LNCaP clone FGC (cell line): ENCODE measurements around the gene PLPP6.

Experiments
- DNase-seq: peaks from one replicate; pipeline ENCODE4 v3.0.0-alpha.2; 2011; ENCODE audit warnings: low read depth
- H3K4me3 ChIP-seq: 2 replicates; pipeline ENCODE4 v1.5.1; 2011; ENCODE audit warnings: mild to moderate bottlenecking, low read depth, low read length, control low read depth
- TF ChIP-seq, protein P1 (sequence below): IDR thresholded peaks from 2 replicates; pipeline ENCODE4 v1.5.1; 2012; ENCODE audit warnings: mild to moderate bottlenecking; ENCODE audit not compliant: control insufficient read depth, insufficient read depth; ENCODE audit errors: extremely low read depth

The PLPP6 gene

DNA sequence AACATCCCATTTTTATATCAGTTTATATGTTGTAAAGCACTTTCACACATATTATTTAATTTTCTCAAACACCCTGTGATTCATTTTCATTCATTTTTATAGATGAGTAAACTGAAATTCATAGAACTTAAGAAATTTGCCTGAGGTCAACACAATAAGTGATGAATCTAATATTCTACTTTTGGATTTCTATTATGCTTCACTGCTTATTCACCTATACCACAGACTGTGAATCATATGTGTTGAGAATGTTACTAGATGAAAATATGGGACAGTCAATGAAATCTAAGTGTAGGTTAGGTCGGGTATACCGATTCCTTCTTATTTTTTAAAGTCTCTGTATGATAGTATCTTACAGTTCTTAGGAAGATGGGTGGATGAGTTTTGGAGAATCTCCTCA lies 42.0 kb downstream of the PLPP6 start:
- TF ChIP-seq, protein P1, sequence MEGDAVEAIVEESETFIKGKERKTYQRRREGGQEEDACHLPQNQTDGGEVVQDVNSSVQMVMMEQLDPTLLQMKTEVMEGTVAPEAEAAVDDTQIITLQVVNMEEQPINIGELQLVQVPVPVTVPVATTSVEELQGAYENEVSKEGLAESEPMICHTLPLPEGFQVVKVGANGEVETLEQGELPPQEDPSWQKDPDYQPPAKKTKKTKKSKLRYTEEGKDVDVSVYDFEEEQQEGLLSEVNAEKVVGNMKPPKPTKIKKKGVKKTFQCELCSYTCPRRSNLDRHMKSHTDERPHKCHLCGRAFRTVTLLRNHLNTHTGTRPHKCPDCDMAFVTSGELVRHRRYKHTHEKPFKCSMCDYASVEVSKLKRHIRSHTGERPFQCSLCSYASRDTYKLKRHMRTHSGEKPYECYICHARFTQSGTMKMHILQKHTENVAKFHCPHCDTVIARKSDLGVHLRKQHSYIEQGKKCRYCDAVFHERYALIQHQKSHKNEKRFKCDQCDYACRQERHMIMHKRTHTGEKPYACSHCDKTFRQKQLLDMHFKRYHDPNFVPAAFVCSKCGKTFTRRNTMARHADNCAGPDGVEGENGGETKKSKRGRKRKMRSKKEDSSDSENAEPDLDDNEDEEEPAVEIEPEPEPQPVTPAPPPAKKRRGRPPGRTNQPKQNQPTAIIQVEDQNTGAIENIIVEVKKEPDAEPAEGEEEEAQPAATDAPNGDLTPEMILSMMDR: no peak

DNA sequence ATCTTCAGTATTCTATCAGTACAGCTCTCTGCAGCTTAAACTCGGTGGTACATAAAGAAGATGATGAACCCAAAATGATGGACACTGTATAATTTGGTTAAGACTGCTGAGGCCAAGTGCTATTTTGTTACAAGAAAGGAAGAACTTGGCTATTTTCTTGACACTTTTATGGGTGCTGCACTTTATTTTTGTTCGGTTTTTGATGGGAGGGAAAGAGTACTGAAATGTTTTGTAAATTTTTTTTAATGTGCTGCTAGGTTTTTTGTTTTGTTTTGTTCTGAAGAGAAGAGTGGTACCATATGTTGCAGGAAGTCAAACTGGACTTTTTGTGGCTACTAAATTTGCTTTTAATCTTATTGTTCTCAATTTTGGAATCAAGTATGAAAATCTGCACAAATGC lies 43.9 kb downstream of the PLPP6 start:
- TF ChIP-seq, protein P1: no peak
- H3K4me3 ChIP-seq: no peak overlapping the region
- DNase-seq: no peak

More for the DNA sequence above, 42.0 kb downstream of the PLPP6 start:
- H3K4me3 ChIP-seq: no peak overlapping the region
- DNase-seq: no peak

DNA sequence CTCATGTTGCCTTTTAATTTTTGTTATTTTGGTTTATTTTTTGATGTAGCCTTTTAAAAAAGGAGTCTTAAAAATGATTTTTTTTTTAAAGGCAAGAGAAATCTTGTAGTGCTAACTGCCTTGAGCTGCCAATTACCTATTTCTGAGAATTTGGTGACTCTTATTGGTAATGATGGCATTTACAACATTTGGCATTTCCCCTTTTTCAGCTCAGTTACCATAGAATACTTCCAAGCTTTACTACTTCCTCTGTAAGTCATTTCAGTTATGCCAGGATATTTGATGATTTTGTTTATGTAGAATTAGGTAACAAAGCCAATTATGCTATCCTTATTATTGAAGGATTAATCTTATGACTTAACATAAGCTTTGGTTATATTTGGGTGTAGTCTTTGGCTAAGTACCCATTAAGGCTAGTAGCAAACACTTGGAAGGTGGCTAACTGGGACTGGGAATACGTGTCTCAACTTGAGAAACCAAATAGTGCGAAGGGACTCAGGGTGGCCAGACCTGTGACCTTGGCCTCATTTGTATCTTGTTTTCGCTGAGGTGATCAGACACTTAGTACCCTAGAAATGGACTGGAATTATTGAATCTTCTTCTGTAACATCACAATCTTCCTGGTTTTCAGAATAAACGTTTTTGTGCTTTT lies 45.0 kb downstream of the PLPP6 start:
- DNase-seq: no peak
- H3K4me3 ChIP-seq: no peak overlapping the region
- TF ChIP-seq, protein P1: no peak

DNA sequence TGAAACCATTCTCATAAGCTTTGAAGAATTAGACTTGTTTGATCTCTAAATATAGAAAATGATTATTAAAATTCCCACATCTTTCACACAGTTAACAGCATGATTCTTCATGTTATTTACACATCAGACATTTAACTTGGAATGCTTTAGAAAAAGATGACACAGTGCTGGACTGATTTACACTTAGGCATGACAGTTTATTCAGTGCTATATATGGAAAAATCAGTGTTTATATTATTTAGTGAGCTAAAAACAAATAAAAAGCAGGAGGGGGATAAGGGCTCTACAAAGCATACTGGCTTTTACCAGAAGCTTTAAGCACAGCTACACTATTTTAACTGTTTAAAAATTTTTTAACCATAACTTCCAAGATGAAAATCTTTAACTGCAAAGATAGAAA lies 47.3 kb downstream of the PLPP6 start:
- no peak for DNase-seq
- TF ChIP-seq, protein P1: no peak
- H3K4me3 ChIP-seq: no peak overlapping the region

DNA sequence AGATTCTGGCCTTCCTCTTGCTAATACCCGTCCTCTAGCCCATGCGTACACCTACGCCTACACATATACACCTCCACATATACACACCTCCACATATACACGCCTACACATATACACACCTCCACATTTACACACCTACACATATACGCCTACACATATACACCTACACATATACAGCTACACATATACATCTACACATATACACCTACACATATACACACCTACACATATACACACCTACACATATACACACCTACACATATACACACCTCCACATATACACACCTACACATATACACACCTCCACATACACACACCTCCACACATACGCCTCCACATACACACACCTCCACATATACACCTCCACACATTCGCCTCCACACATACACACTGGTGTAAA lies 51.8 kb downstream of the PLPP6 start:
- no peak for DNase-seq
- TF ChIP-seq, protein P1: no peak
- H3K4me3 ChIP-seq: no peak overlapping the region

DNA sequence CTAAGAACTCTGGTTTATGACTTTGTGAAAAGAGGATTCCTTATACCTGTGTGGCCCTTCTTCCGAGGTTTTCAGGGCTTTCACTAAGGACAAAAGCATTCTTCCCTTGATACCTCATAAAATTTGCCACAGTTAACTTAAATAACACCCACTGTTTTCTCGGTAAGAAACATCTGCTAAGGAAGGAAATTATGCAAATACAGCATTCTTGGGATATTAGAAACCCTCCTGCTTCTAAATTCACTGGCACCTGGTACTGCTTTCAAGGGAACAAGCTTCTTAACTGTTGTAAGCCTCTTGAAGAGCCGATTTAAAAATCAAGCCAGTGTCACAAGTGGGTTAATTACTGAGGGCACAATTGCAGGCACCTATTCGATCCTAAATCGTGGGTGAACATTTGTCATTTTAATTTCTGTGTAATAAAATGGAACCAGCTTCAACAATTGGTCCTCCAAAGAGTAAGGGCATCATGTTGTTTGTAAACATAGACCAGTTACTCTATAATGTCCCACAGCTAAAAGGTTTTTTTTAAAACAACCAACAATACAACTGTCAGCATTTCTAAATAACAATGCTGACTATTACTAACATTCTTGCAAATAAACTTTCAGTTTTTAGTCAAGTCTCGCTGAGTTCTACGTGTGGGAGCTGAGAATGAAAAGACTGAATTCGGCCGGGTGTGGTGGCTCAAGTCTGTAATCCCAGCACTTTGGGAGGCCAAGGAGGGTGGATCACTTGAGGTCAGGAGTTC lies 52.3 kb downstream of the PLPP6 start:
- H3K4me3 ChIP-seq: no peak overlapping the region
- TF ChIP-seq, protein P1: no peak
- no peak for DNase-seq
